ENCODE data around the gene ARL4D.
"Not testable (repeated sequence)": the region's sequence is repeated elsewhere in the genome, so short reads cannot be mapped to it uniquely, and the experiment has no call there.

Gene ARL4D

GRCh38 chr17:43373356-43373755 lies 25.4 kb upstream of the ARL4D start:
- TF ChIP-seq CTCF (IDR thresholded peaks at IDR 0.05; ENCODE audit: low read depth, low read length) = no peak
- H3K4me1 ChIP-seq = peaks cover 17% of the 10 kb centered on the region
- DNase-seq = no peak
- no peaks in the 10 kb centered on the region for H3K36me3 ChIP-seq
- H3K4me3 ChIP-seq (ENCODE audit: low read depth, low read length) = no peak overlapping the region
- no peaks in the 10 kb centered on the region for H3K27me3 ChIP-seq
- H3K9me3 ChIP-seq = no peaks in the 10 kb centered on the region

DNA sequence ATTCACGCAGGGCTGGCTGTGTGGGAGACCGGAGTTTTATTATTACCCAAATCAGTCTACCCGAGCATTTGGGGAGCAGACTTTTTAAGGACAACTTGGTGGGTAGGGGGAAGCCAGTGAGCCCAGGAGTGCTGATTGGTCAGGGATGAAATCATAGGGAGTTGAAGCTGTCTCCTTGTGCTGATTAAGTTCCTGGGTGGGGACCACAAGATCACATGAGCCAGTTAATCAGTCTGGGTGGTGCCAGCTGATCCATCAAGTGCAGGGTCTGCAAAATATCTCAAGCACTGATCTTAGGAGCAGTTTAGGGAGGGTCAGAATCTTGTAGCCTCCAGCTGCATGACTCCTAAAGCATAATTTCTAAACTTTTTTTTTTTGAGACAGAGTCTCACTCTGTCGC lies 22.9 kb upstream of the ARL4D start:
- H3K36me3 ChIP-seq; H3K27me3 ChIP-seq; H3K4me3 ChIP-seq (ENCODE audit: low read depth, low read length); DNase-seq; H3K9me3 ChIP-seq: not testable (repeated sequence)
- peaks cover 14% of the 10 kb centered on the region for H3K4me1 ChIP-seq

DNA sequence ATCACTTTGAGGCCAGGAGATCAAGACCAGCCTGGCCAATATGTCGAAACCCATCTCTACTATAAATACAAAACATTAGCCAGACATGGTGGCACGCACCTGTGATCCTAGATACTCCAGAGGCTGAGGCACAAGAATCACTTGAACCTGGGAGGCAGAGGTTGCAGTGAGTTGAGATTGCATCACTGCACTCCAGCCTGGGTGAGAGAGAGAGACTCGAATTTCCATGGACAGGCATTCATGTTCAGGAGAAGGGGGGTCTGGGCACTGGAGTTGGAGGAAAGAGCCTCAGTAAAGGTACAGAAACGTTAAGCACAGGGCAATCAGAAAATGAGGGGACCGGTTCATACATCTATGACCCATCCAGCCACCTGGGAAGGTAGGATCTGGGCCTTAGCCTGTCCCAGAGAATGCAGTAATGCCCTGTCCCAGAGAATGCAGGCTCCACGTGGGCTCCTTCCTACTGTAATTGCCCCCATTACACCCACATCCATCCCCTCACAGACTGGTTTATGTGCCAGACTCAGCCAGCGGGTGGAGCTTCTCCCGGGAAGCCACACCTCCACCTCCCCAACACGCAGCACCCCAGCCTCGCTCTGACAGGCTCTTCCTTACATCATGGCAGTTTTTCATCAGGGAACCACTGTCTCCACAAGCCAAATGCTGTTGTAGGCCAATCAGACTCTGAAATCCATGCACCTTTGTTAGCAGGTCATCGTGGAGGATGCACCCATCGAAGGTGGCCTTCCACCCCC lies 21.6 kb upstream of the ARL4D start:
- no peak for DNase-seq
- TF ChIP-seq CTCF (IDR thresholded peaks at IDR 0.05; ENCODE audit: low read depth, low read length) = no peak
- H3K4me1 ChIP-seq = peaks cover 11% of the 10 kb centered on the region
- H3K36me3 ChIP-seq = no peaks in the 10 kb centered on the region
- H3K4me3 ChIP-seq (ENCODE audit: low read depth, low read length) = no peak overlapping the region
- H3K27me3 ChIP-seq = no peaks in the 10 kb centered on the region
- 0 out of 2 replicates have a peak, but pooled peaks cover 3% of the 10 kb centered on the region for H3K9me3 ChIP-seq

- no peak for TF ChIP-seq CTCF (IDR thresholded peaks at IDR 0.05; ENCODE audit: low read depth, low read length)
Observed at GRCh38 chr17:43378766-43379165, 20.0 kb upstream of the ARL4D start.

GRCh38 chr17:43380307-43380706 lies 18.5 kb upstream of the ARL4D start:
- Histone ChIP-seq H3K27me3 (no peaks in the 10 kb centered on the region), H3K36me3 (no peaks in the 10 kb centered on the region), H3K4me1 (no peaks in the 10 kb centered on the region), H3K4me3 (ENCODE audit: low read depth, low read length) (no peak overlapping the region), H3K9me3 (0 out of 2 replicates have a peak, but pooled peaks cover 3% of the 10 kb centered on the region)
- DNase-seq = no peak
- no peak for TF ChIP-seq CTCF (IDR thresholded peaks at IDR 0.05; ENCODE audit: low read depth, low read length)

More at GRCh38 chr17:43378766-43379165, 20.0 kb upstream of the ARL4D start:
- Histone ChIP-seq H3K4me1 (0 out of 2 replicates have a peak, but pooled peaks cover 1% of the 10 kb centered on the region), H3K27me3 (no peaks in the 10 kb centered on the region), H3K9me3 (0 out of 2 replicates have a peak, but pooled peaks cover 3% of the 10 kb centered on the region), H3K36me3 (no peaks in the 10 kb centered on the region), H3K4me3 (ENCODE audit: low read depth, low read length) (no peak overlapping the region)
- DNase-seq = no peak

GRCh38 chr17:43381204-43381603 lies 17.6 kb upstream of the ARL4D start:
- DNase-seq = no peak
- H3K4me1 ChIP-seq = no peaks in the 10 kb centered on the region
- H3K4me3 ChIP-seq (ENCODE audit: low read depth, low read length) = no peak overlapping the region
- TF ChIP-seq CTCF (IDR thresholded peaks at IDR 0.05; ENCODE audit: low read depth, low read length) = no peak
- H3K27me3 ChIP-seq = no peaks in the 10 kb centered on the region
- no peaks in the 10 kb centered on the region for H3K36me3 ChIP-seq
- H3K9me3 ChIP-seq = 0 out of 2 replicates have a peak, but pooled peaks cover 3% of the 10 kb centered on the region
